GM21717 (cell line): ENCODE data around the gene PICK1.
"Not testable (repeated sequence)": the region's sequence is repeated elsewhere in the genome, so short reads cannot be mapped to it uniquely, and the experiment has no call there.

Experiments used
- ATAC-seq: cut with Tn5 transposase; IDR thresholded peaks from one replicate; pipeline ENCODE4 v1.9.1; 2021; ENCODE audit warnings: mild to moderate bottlenecking, moderate library complexity; ENCODE audit not compliant: unreplicated experiment

PICK1 gene

GRCh38 chr22:38073150-38074130, 16.2 kb downstream of the PICK1 start:
- no peak for ATAC-seq

- ATAC-seq, result no peak
These were observed 17.2 kb downstream of the PICK1 start for GRCh38 chr22:38074181-38075104.

GRCh38 chr22:38075105-38075825, 18.1 kb downstream of the PICK1 start:
- ATAC-seq, result no peak

GRCh38 chr22:38075961-38076360, 18.8 kb downstream of the PICK1 start:
- no peak for ATAC-seq

GRCh38 chr22:38077096-38077495, 19.9 kb downstream of the PICK1 start:
- ATAC-seq, result no peak

GRCh38 chr22:38077595-38077994, 20.4 kb downstream of the PICK1 start:
- no peak for ATAC-seq

- no peak for ATAC-seq
These were observed 21.0 kb downstream of the PICK1 start for GRCh38 chr22:38078046-38078840.

GRCh38 chr22:38079208-38079607, 22.0 kb downstream of the PICK1 start:
- not testable (repeated sequence) for ATAC-seq

GRCh38 chr22:38079804-38080203, 22.6 kb downstream of the PICK1 start:
- no peak for ATAC-seq

- no peak for ATAC-seq
These were observed 23.3 kb downstream of the PICK1 start for GRCh38 chr22:38080474-38080849.

- ATAC-seq, result no peak
These were observed 23.8 kb downstream of the PICK1 start for GRCh38 chr22:38080850-38081635.

GRCh38 chr22:38081636-38081940, 24.4 kb downstream of the PICK1 start:
- no peak for ATAC-seq

- no peak for ATAC-seq
These were observed 25.0 kb downstream of the PICK1 start for GRCh38 chr22:38081941-38082828.

GRCh38 chr22:38082986-38083710, 25.9 kb downstream of the PICK1 start:
- ATAC-seq, result no peak

- no peak for ATAC-seq
These were observed 26.9 kb downstream of the PICK1 start, which contains the start of gene SLC16A8 for GRCh38 chr22:38083931-38084631. TSS of gene SLC16A8 (minus strand) at chr22:38084184. CDS start at chr22:38082873, 1,311 bp downstream.

- ATAC-seq, result no peak
These were observed 27.9 kb downstream of the PICK1 start for GRCh38 chr22:38085056-38085455.

GRCh38 chr22:38085501-38085900, 28.3 kb downstream of the PICK1 start:
- no peak for ATAC-seq
